Activated CD8-positive, alpha-beta T cell treated with anti-CD3 and anti-CD28 coated beads for 36 hours (primary cell): ENCODE measurements around the gene EPB41L5. TPM values are rescaled to one million over a fixed set of nuclear protein-coding genes. Genes with fewer than 3 reads are reported as not detected.
"Not testable (repeated sequence)": the region's sequence is repeated elsewhere in the genome, so short reads cannot be mapped to it uniquely, and the experiment has no call there.

Experiments
- ATAC-seq: fragments of 200-7000 bp; cut with Tn5 transposase; one replicate; pipeline ENCODE4 v1.10.0; 2021; ENCODE audit warnings: mild to moderate bottlenecking, moderate library complexity
- CTCF ChIA-PET: fragments of 350-600 bp; sonication (Branson Sonifier 250); formaldehyde crosslinking; loops from one replicate; lab custom pipeline; 2021; ENCODE audit warnings: antibody characterized with exemption; lab: Charles Lee
- POLR2A ChIA-PET: fragments of 350-600 bp; sonication (Branson Sonifier 250); formaldehyde crosslinking; loops from one replicate; lab custom pipeline; 2021; ENCODE audit warnings: antibody characterized with exemption; lab: Charles Lee
- DNase-seq: peaks from one replicate; pipeline ENCODE4 v3.0.0-alpha.2; 2020
- H3K27ac Mint-ChIP-seq: one replicate; pipeline ENCODE4 v1.8.0; 2021; ENCODE audit warnings: mild to moderate bottlenecking, mixed read lengths
- H3K27me3 Mint-ChIP-seq: one replicate; pipeline ENCODE4 v1.8.0; 2021; ENCODE audit warnings: mixed read lengths
- H3K36me3 Mint-ChIP-seq: one replicate; pipeline ENCODE4 v1.8.0; 2021; ENCODE audit warnings: low read depth, mixed read lengths
- H3K4me1 Mint-ChIP-seq: one replicate; pipeline ENCODE4 v1.8.0; 2021; ENCODE audit warnings: low read depth, mixed read lengths
- H3K4me3 Mint-ChIP-seq: one replicate; pipeline ENCODE4 v1.8.0; 2021; ENCODE audit warnings: mild to moderate bottlenecking, moderate library complexity, mixed read lengths
- H3K9me3 Mint-ChIP-seq: one replicate; pipeline ENCODE4 v1.8.0; 2021; ENCODE audit warnings: mixed read lengths
- CTCF ChIP-seq: fragments of 200-600 bp; IDR thresholded peaks from one replicate; pipeline ENCODE4 v1.8.0; 2022; ENCODE audit warnings: antibody characterized with exemption, mild to moderate bottlenecking
- intact Hi-C: fragments of 100-400 bp; cut with micrococcal nuclease; formaldehyde crosslinking; loops from one replicate; pipeline ENCODE4 v1.10.0; 2022
- total RNA-seq, 2 experiments: library from RNA; stranded (reverse); gene quantifications; one replicate each; pipeline ENCODE4 v1.2.3, GENCODE V29; 2021

EPB41L5 gene
- total RNA-seq, 2 experiments from 2014 or later: 3.9 TPM

- DNase-seq (no peak), ATAC-seq (no peak)
- ChIA-PET POLR2A (no interaction called here), CTCF (interaction anchor here (1.2 kb wide), 1 partner anchor 157 kb away, joined by 3 read pairs; no protein-coding TSS in a partner anchor)
- intact Hi-C loops: no loop called here
- Mint-ChIP-seq H3K9me3 (no peaks in the 10 kb centered on the region), H3K36me3 (peaks cover 16% of the 10 kb centered on the region), H3K27me3 (no peaks in the 10 kb centered on the region), H3K4me1 (peaks cover 9% of the 10 kb centered on the region), H3K4me3 (no peak overlapping the region), H3K27ac (no peak overlapping the region)
- TF ChIP-seq CTCF: no peak
These were observed 5.7 kb downstream of the EPB41L5 start for GRCh38 chr2:120018549-120018948.

GRCh38 chr2:120020554-120020953 lies 7.7 kb downstream of the EPB41L5 start:
- no peak for TF ChIP-seq CTCF
- H3K27me3 Mint-ChIP-seq: no peaks in the 10 kb centered on the region
- H3K9me3 Mint-ChIP-seq: peaks cover 5% of the 10 kb centered on the region
- ATAC-seq (no peak), DNase-seq (no peak)
- intact Hi-C loops: no loop called here
- no peak overlapping the region for H3K27ac Mint-ChIP-seq
- ChIA-PET CTCF (interaction anchor here (1.1 kb wide), 1 partner anchor 293 kb away, joined by 3 read pairs; no protein-coding TSS in a partner anchor), POLR2A (no interaction called here)
- H3K36me3 Mint-ChIP-seq: peaks cover 25% of the 10 kb centered on the region
- peaks cover 2% of the 10 kb centered on the region for H3K4me1 Mint-ChIP-seq
- no peak overlapping the region for H3K4me3 Mint-ChIP-seq

- H3K4me1 Mint-ChIP-seq, POLR2A ChIA-PET, H3K27me3 Mint-ChIP-seq, intact Hi-C loops, H3K27ac Mint-ChIP-seq, H3K9me3 Mint-ChIP-seq, DNase-seq, CTCF ChIA-PET, H3K4me3 Mint-ChIP-seq, ATAC-seq: not testable (repeated sequence)
- H3K36me3 Mint-ChIP-seq: peaks cover 29% of the 10 kb centered on the region
These were observed 9.6 kb downstream of the EPB41L5 start for GRCh38 chr2:120022505-120022904.

- no peak for TF ChIP-seq CTCF
- POLR2A ChIA-PET: no interaction called here
- Mint-ChIP-seq H3K27ac (no peak overlapping the region), H3K9me3 (peaks cover 5% of the 10 kb centered on the region), H3K27me3 (no peaks in the 10 kb centered on the region), H3K4me1 (peaks cover 6% of the 10 kb centered on the region), H3K36me3 (peaks cover 26% of the 10 kb centered on the region), H3K4me3 (no peak overlapping the region)
- intact Hi-C loops: no loop called here
- ATAC-seq (no peak), DNase-seq (no peak)
- CTCF ChIA-PET: no interaction called here
These were observed 14.0 kb downstream of the EPB41L5 start for GRCh38 chr2:120026890-120027289.

- CTCF ChIA-PET: interaction anchor here (1.1 kb wide), 1 partner anchor 80 kb away, joined by 3 read pairs; no protein-coding TSS in a partner anchor
These were observed 15.9 kb downstream of the EPB41L5 start for GRCh38 chr2:120028795-120029194.

More at GRCh38 chr2:120028795-120029194, 15.9 kb downstream of the EPB41L5 start:
- H3K36me3 Mint-ChIP-seq: peaks cover 12% of the 10 kb centered on the region
- ATAC-seq (no peak), DNase-seq (no peak)
- intact Hi-C loops: no loop called here
- POLR2A ChIA-PET: no interaction called here
- H3K4me3 Mint-ChIP-seq: no peak overlapping the region
- peaks cover 6% of the 10 kb centered on the region for H3K4me1 Mint-ChIP-seq
- H3K27me3 Mint-ChIP-seq: no peaks in the 10 kb centered on the region
- H3K27ac Mint-ChIP-seq: no peak overlapping the region
- TF ChIP-seq CTCF: no peak
- peaks cover 5% of the 10 kb centered on the region for H3K9me3 Mint-ChIP-seq
